Adrenal gland (tissue), 12 donors: ENCODE results near the gene ETV6. TPM values are rescaled to one million over a fixed set of nuclear protein-coding genes. Genes with fewer than 3 reads are reported as not detected.
A peak's percentile ranks its signal among the peaks of the same experiment; 100 is the strongest.

Experiments
- DNase-seq, 7 donors: peaks; one replicate each; pipeline ENCODE4 v3.0.0-alpha.2; 2019 to 2020
- H3K27ac ChIP-seq, 5 donors: fragments of 200-600 bp; sonication (generic) in 4 of 5; 1 replicate in 3 of 5; 2 replicates in 2 of 5; pipeline versions ENCODE4 v1.5.1 to v1.8.0; 2016 to 2020; ENCODE audit warnings: mild to moderate bottlenecking in 1 of 5
- H3K27me3 ChIP-seq: fragments of 200-600 bp; 2 replicates; pipeline ENCODE4 v1.8.0; 2021
- H3K36me3 ChIP-seq, 2 donors: fragments of 200-600 bp; replicated peaks in 1 of 2; 1 replicate in 1 of 2; 2 replicates in 1 of 2; pipeline versions ENCODE4 v1.5.1 to v1.8.0; 2018 to 2022
- H3K4me1 ChIP-seq, 2 donors: fragments of 200-600 bp; replicated peaks in 1 of 2; 1 replicate in 1 of 2; 2 replicates in 1 of 2; pipeline versions ENCODE4 v1.5.1 to v1.8.0; 2018 to 2021
- H3K4me3 ChIP-seq, 4 donors: fragments of 200-600 bp; sonication (generic) in 3 of 4; one replicate each; pipeline ENCODE4 v1.5.1; 2016 to 2018
- H3K9me3 ChIP-seq, 3 donors: fragments of 200-600 bp; sonication (generic) in 1 of 3; replicated peaks in 1 of 3; 1 replicate in 2 of 3; 2 replicates in 1 of 3; pipeline versions ENCODE4 v1.5.1 to v1.8.0; 2016 to 2021
- POLR2A ChIP-seq, 2 donors: fragments of 450-650 bp; IDR thresholded peaks; one replicate each; pipeline ENCODE4 v1.6.1; 2017; ENCODE audit warnings: antibody characterized with exemption in 2 of 2, mild to moderate bottlenecking in 2 of 2, moderate library complexity in 1 of 2
- WGBS, 4 donors: extraction: QIAGEN DNeasy Blood & Tissue Kit in 2 of 4; methylation state at CpG; one replicate each; pipeline versions ENCODE4 v1.1.5 to v1.1.7; 2013 to 2017; 5-methylcytosine and 5-hydroxymethylcytosine counted together
- intact Hi-C, 2 donors: fragments of 100-400 bp; cut with DNase I; formaldehyde crosslinking; loops; one replicate each; pipeline versions ENCODE4 v1.14.1 to v1.15.0; 2022 to 2023
- polyA plus RNA-seq, 3 donors: library from polyadenylated mRNA; stranded (reverse); fragments of 200-250 nt in 2 of 3; fragments of 350-450 nt in 1 of 3; fragmentation: Illumina TruSeq in 1 of 3; extraction: RNeasy Lipid Tissue Mini Kit (QIAGEN cat#74804) in 1 of 3; gene quantifications; one replicate each; pipeline ENCODE4 v1.2.3, GENCODE V29; 2013 to 2014
- total RNA-seq, 9 donors: library from RNA; depleted of rRNA in 4 of 9; stranded (reverse); fragments of >200 nt in 4 of 9; fragments of 120-200 nt in 1 of 9; fragmentation: NEBNext Ultra II Directional in 1 of 9; extraction: Animal tissue kit (Norgen Biotek cat#: 25700) in 1 of 9; gene quantifications; one replicate each; pipeline versions ENCODE4 v1.1.0 to v1.2.4, GENCODE V29; 2013 to 2023
- TF ChIP-seq, protein P1 (sequence below), 6 experiments: fragments of 450-650 bp in 4 of 6; fragments of 200-600 bp in 2 of 6; sonication (generic) in 1 of 6; IDR thresholded peaks; 1 replicate in 5 of 6; 2 replicates in 1 of 6; pipeline versions ENCODE4 v1.5.1 to v1.8.0; 2016 to 2021; ENCODE audit warnings: antibody characterized with exemption in 6 of 6, mild to moderate bottlenecking in 2 of 6, moderate library complexity in 1 of 6
- donor health status: healthy with polysubstance abuse.
- donor health status: Bipolar disorder and iron deficiency.
- donor health status: DM: yes; HTN: yes; CAD: no.
- donor health status: DM: no; HTN: no; CAD: no.
- donor health status: DM: no; HTN: no; CAD: no.
- donor health status: DM: yes; HTN: yes; CAD: no.

Gene ETV6
- total and polyA plus RNA-seq, 12 donors, result 9.6 to 46.6 (median 19.5) TPM

DNA sequence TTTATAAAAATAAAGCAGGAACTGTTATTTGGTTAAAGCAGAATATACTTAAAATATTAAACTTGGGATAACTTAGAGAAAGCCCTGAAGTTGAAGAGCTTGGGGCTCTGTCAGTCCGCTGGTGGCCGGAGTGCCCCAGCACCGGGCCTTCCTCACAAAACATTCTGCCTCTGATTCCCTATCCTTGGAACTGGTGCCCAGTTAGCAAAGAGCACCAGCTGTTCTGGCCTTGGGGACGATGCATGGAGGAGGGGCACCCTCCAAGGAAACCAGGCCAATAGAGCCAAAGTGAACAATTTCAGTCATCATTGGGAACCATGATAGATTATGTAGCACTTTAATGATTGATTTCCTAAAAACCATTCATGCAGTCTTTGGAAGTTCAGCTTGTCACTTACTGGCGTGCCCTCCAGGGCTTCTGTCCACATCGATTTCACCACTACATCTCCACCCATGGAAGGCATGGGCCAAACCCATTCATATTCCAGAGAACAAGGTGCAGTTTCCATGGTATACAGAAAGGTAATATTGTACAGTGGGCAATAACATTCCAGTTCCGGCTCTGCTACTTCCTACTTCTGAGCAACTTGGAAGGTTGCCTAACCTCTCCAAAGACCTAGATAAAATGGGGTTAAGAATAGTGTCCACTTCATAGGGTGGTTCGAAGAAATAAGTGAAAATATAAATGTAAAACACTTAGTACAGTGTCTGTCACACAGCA, 145.9 kb downstream of the ETV6 start:
- intact Hi-C loops, result no loop called here
- peak in 1 of 2 donors; percentile 15 for TF ChIP-seq POLR2A (IDR thresholded peaks at IDR 0.05)
- TF ChIP-seq, protein P1, sequence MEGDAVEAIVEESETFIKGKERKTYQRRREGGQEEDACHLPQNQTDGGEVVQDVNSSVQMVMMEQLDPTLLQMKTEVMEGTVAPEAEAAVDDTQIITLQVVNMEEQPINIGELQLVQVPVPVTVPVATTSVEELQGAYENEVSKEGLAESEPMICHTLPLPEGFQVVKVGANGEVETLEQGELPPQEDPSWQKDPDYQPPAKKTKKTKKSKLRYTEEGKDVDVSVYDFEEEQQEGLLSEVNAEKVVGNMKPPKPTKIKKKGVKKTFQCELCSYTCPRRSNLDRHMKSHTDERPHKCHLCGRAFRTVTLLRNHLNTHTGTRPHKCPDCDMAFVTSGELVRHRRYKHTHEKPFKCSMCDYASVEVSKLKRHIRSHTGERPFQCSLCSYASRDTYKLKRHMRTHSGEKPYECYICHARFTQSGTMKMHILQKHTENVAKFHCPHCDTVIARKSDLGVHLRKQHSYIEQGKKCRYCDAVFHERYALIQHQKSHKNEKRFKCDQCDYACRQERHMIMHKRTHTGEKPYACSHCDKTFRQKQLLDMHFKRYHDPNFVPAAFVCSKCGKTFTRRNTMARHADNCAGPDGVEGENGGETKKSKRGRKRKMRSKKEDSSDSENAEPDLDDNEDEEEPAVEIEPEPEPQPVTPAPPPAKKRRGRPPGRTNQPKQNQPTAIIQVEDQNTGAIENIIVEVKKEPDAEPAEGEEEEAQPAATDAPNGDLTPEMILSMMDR (IDR thresholded peaks at IDR 0.05), result no peak
- peak; percentile 53 to 75 (median 64) for DNase-seq
- Histone ChIP-seq H3K36me3 (no peaks in the 10 kb centered on the region), H3K9me3 (no peaks in the 10 kb centered on the region), H3K4me1 (peaks cover 29 to 62% of the 10 kb centered on the region in 2 donors), H3K4me3 (no peak overlapping the region), H3K27ac (peak overlapping the region; percentile 5 to 58 (median 23)), H3K27me3 (no peaks in the 10 kb centered on the region)
- 38 to 46% (median 39%) methylated on average over 7 to 8 of the region's 8 CpGs for WGBS, 4 donors

DNA sequence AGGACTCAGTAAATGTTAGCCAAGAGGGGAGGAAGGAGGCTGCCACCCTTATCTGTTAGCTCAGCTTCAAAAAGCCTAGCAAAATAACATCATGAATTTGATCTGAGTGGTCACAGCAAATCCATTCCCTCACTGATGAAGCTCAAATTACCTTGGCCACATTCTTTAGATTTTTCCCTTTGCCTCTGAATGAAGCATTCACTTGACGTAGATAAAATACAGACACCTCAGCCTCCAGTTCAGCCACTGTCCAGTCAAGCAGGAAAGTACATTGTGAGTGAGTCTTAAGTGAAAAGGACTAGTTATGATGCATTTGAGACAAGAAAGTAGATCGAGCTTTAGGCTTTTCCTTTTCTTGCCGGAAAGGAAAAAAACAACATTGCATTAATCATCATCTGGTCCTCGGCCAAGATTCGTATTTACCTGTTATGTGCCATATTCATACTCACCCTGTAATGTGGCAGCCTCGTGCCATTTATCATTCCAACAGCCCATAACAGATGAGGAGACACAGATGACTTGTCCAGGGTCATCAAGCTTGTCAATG, 146.5 kb downstream of the ETV6 start:
- Histone ChIP-seq H3K36me3 (no peaks in the 10 kb centered on the region), H3K4me1 (peaks cover 29 to 58% of the 10 kb centered on the region in 2 donors), H3K4me3 (no peak overlapping the region), H3K27ac (peak overlapping the region; percentile 5 to 58 (median 23)), H3K9me3 (no peaks in the 10 kb centered on the region), H3K27me3 (no peaks in the 10 kb centered on the region)
- WGBS, 4 donors, result 27 to 46% (median 35%) methylated on average over 6 of the region's 6 CpGs
- DNase-seq, result peak in 1 of 7 donors; percentile 23
- intact Hi-C loops, result no loop called here
- TF ChIP-seq POLR2A (IDR thresholded peaks at IDR 0.05), result no peak
- TF ChIP-seq, protein P1 (IDR thresholded peaks at IDR 0.05), result no peak

DNA sequence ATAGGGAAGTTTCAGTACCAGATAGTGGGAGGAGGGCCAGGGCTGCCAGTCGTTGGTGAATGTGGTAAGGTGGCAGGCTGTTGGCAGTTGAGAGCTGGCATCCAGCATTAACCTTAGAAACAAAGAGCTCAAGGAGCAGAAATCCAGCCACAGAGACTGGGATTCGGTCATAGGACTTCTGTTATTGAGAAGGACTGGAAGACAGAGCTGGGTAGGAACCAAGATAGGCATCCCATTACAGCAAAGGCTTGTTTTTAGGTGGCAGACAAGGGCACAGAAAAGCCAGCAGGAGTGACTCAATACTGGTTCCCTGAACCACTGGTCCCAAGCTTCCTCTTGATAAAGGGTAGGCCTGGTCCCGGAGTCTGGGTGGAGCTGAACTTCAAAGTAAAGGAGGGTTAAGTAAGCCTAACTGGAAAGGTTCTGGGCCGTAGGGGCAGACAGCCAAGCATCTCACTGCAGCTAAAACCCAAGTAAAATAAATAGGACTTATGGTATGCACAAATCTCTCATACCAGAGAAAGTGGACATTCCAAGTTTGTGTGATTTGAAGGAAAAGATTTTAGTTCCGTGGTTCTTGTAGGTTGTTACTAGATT, 147.9 kb downstream of the ETV6 start:
- intact Hi-C loops, result no loop called here
- DNase-seq, result peak in 3 of 7 donors; percentile 20 to 36 (median 27)
- TF ChIP-seq, protein P1 (IDR thresholded peaks at IDR 0.05), result no peak
- no peak for TF ChIP-seq POLR2A (IDR thresholded peaks at IDR 0.05)
- 49 to 64% (median 60%) methylated on average over 5 of the region's 5 CpGs for WGBS, 4 donors
- Histone ChIP-seq H3K36me3 (no peaks in the 10 kb centered on the region), H3K4me3 (no peak overlapping the region), H3K9me3 (no peaks in the 10 kb centered on the region), H3K4me1 (peaks cover 36 to 62% of the 10 kb centered on the region in 2 donors), H3K27ac (peak overlapping the region in 3 of 5 donors; percentile 15 to 63 (median 36)), H3K27me3 (no peaks in the 10 kb centered on the region)

DNA sequence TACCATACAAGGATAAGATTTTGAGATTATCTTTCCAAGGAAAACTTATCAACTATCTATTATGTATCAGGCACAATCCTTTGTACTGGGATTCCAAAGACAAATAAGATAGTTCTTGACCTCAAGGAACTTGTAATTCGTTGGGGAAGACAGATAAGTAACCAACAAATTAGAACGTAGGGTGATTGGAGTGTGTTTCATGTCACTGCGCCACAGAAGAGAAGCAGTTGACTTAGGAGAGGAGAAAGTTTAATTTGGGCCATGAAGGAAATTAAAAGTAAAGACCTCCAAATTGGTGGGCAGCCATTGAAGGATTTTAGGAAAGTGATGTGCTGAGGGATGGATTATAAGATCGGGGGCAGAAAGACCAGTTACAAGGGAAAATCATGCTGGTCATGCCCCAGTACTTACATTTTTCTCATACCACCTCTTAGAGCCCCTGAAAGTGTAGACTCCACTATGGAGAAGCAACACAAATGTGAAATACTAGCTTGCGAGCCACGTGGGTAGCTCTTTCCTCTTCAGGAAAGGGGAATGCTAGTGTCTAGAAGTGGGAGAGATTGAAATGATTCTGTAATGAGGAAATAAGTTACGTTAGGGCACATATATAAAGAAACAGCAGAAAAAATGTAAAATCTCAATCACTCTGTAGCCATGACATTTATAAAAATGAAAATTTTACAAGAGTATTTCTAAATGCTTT, 148.7 kb downstream of the ETV6 start:
- 65 to 72% (median 69%) methylated on average over 7 of the region's 7 CpGs for WGBS, 4 donors
- intact Hi-C loops, result no loop called here
- peaks cover 36 to 57% of the 10 kb centered on the region in 2 donors for H3K4me1 ChIP-seq

More for the DNA sequence above, 148.7 kb downstream of the ETV6 start:
- TF ChIP-seq, protein P1 (IDR thresholded peaks at IDR 0.05), result no peak
- no peak for TF ChIP-seq POLR2A (IDR thresholded peaks at IDR 0.05)
- Histone ChIP-seq H3K27ac (no peak overlapping the region), H3K4me3 (no peak overlapping the region), H3K36me3 (no peaks in the 10 kb centered on the region), H3K9me3 (no peaks in the 10 kb centered on the region), H3K27me3 (no peaks in the 10 kb centered on the region)
- no peak for DNase-seq
